Left cardiac atrium (tissue), 4 donors: ENCODE data around the gene HES4. TPM values are rescaled to one million over a fixed set of nuclear protein-coding genes. Genes with fewer than 3 reads are reported as not detected.
"Not testable (repeated sequence)": the region's sequence is repeated elsewhere in the genome, so short reads cannot be mapped to it uniquely, and the experiment has no call there.

Experiments used
- ATAC-seq, 2 donors: fragments of 200-7000 bp; cut with Tn5 transposase; one replicate each; pipeline ENCODE4 v1.9.1; 2020; ENCODE audit warnings: mild to moderate bottlenecking in 2 of 2, moderate library complexity in 2 of 2
- DNase-seq: peaks from one replicate; pipeline ENCODE4 v3.0.0-alpha.2; 2020
- intact Hi-C, 2 donors: fragments of 100-400 bp; cut with DNase I; formaldehyde crosslinking; loops; one replicate each; pipeline versions ENCODE4 v1.14.1 to v1.15.1; 2022 to 2023
- total RNA-seq, 2 donors: library from RNA; stranded (reverse); fragmentation: NEBNext Ultra II Directional; extraction: Animal tissue kit (Norgen Biotek cat#: 25700); gene quantifications; one replicate each; pipeline ENCODE4 v1.2.1, GENCODE V29; 2021
- donor health status: DM: no; HTN: yes; CAD: no.
- donor health status: DM: no; HTN: yes; CAD: no; lungs with severe emphysema.
- donor health status: DM: yes; HTN: yes; CAD: no.
- donor health status: Dilated cardiomyopathy.

HES4 gene
- total RNA-seq, 2 donors from 2014 or later, result 42.1 to 68.3 TPM

- no peak for ATAC-seq
- DNase-seq, result no peak
- intact Hi-C loops, result no loop called here
These were observed 34.5 kb upstream of the HES4 start for GRCh38 chr1:1034439-1034781.

GRCh38 chr1:1033731-1034438 is 34.0 kb upstream of the HES4 start:
- intact Hi-C loops, result no loop called here
- ATAC-seq (peak; percentile 7 to 32), DNase-seq (no peak)

- intact Hi-C loops, result no loop called here
These were observed 33.2 kb upstream of the HES4 start for GRCh38 chr1:1033009-1033587.

DNA sequence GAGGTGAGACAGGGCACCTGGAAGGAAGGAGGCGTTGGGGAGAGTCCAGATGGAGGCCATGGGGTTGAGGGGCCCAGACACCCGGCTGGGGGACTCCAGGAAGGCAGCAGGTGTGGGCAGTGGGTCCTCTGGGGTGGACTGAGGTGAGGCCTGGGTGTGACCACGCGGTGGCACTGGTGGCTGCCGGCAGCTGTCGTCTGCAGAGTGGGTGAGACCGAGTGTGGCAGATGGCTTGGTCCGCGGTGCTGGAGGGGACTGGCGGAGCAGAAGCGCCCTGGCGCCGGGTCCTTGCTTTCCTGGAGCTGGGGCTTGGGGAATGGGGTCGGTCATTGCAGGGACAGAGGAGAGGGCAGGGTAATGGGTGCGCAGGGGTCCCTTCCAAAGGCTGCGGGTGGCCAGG is 32.5 kb upstream of the HES4 start:
- intact Hi-C loops, result no loop called here
- DNase-seq (no peak), ATAC-seq (peak; percentile 34 to 51)

More at GRCh38 chr1:1033009-1033587, 33.2 kb upstream of the HES4 start:
- DNase-seq (peak; percentile 86), ATAC-seq (peak; percentile 88 to 91)

- intact Hi-C loops, result no loop called here
- DNase-seq (no peak), ATAC-seq (no peak)
These were observed 31.9 kb upstream of the HES4 start for GRCh38 chr1:1031659-1032235.

GRCh38 chr1:1030867-1031658 is 31.2 kb upstream of the HES4 start:
- intact Hi-C loops, result not testable (repeated sequence)

GRCh38 chr1:1027791-1028190 is 27.9 kb upstream of the HES4 start:
- DNase-seq, result no peak
- ATAC-seq, result no peak
- intact Hi-C loops, result no loop called here

More at GRCh38 chr1:1030867-1031658, 31.2 kb upstream of the HES4 start:
- not testable (repeated sequence) for ATAC-seq, DNase-seq

- DNase-seq (no peak), ATAC-seq (no peak)
- intact Hi-C loops, result no loop called here
These were observed 26.9 kb upstream of the HES4 start for GRCh38 chr1:1026599-1027413.

GRCh38 chr1:1025730-1026129 is 25.8 kb upstream of the HES4 start:
- ATAC-seq, result no peak
- DNase-seq, result no peak
- intact Hi-C loops, result no loop called here

DNA sequence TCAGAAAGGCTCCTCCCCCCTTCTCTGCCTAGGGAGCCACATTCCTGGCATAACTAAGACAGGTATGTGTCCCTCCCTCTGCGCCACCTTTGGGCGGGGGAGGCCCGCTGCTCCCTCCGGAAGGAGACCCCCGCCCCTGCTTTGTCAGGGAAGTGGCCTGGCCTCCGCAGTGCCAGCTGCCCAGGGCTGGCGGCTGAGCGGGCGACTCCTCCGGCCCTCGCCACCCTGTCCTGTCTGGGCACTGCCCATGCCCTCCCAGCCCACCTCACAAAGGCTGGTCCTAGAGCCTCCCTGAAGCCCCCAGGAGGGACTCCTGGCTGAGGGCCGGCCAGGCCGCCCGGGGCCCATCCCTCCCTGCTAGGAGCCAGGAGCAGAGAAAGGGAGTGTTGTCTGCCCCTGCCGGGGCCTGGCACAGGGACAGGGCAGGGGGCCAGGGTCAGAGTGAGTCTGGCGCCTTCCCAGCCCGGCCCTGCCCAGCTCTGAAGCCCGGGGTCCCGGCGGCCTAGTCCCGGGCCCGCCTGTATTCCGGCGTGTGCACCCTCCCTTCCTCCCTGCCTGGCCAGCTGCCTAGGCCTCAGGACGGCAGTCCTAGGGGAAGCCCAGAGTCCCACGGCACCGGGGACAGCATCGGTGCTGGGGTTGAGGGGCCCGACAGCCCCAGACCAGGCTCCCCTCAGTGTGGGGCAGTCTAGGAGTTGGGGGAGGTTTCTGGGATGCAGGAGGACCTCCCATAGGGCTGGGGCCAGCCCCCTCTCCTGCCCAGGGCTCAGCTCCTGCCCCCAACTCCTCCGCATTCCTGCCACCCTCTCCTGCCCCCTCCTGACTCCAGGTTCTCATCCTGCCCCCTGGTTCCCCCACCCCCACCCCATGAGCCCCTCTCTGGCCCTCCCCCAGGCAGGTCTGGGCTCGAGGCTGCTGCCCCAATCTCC is 25.1 kb upstream of the HES4 start:
- DNase-seq, result peak; percentile 50
- intact Hi-C loops, result no loop called here

GRCh38 chr1:1024149-1024770 is 24.4 kb upstream of the HES4 start:
- DNase-seq (no peak), ATAC-seq (no peak)
- intact Hi-C loops, result no loop called here

More for the DNA sequence above, 25.1 kb upstream of the HES4 start:
- ATAC-seq, result peak in 1 of 2 donors; percentile 22

DNA sequence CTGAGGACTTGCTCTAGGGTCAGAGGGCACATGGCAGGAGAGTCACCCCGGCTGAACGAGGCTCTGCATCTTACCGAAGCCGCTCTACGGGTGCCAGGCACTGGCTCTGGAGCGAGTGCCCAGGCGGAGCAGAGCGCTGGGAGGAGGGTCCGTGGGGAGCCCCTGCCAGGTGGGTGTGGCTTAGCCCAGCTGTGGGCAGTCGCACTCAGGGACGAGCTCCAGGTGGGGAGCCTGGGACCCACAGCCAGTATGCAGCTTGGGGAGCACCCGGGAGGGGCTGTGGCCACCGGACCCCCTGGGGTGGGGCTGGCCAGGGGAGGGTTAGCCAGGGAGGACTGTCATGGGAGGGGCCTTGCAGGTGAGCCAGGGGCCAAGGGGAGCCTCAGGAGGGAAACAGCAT is 23.8 kb upstream of the HES4 start:
- intact Hi-C loops, result no loop called here
- DNase-seq, result no peak
- ATAC-seq, result no peak

- ATAC-seq (no peak), DNase-seq (no peak)
- intact Hi-C loops, result no loop called here
These were observed 22.6 kb upstream of the HES4 start for GRCh38 chr1:1022302-1023009.

DNA sequence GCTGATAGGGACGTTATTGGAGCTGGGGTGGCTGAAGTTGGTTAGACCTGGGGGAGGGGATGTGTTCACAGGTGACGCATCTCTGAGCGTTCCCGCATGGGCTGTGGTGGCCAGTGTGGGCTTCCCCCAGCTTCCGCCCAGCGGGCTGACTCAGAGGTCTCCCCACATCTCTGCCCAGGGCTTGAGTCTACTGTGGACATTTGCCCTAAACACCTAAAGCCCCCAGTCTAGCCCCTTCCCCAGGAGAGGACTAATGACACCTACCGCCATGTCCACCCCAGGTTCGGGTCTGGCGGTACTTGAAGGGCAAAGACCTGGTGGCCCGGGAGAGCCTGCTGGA is 22.0 kb upstream of the HES4 start:
- intact Hi-C loops, result no loop called here
- ATAC-seq (no peak), DNase-seq (no peak)

DNA sequence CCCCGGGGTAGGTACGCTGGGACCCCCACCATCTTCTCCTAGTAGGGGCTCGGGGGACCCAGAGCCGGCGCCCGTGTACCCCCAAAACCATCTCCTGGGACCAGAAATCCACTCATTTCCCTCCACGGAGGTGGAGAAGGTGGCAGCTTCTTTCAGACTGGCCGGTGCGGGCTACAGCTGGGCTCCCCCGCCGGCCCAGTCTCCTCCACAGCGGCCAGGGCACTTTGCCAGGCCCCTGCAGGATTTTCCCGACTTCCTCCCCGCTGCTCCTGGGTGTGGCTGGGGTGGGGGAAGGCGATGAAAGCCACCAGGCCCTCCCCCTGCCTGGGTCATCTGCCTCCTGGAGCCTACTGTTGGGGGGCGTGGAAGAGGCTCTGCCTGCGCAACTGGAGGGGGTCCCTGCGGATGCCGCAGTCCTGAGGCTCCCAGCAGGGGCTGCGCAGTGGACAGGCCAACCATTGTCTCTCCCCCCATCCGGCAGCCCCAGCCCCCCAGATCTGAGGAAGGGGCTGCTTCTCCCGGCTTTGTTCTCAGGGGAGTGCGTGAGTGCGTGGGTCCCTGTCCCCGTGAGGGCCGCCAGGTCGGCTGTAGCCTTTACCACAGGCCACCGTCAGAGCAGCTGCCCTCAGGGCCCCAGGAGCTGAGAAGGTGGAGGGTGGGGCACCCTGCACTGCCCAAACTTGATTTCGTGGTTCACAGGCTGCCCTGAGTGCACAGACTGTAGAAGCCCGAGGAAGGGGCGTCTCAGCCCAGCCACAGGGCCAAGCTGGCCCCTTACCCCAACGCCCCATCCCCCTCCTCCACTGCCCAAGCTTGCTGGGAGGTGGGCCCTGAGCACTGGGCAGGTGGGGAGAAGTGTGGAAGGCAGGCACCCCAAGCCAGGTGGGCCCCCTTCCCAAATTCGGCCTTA is 21.4 kb upstream of the HES4 start:
- DNase-seq, result peak; percentile 81
- peak; percentile 23 to 37 for ATAC-seq
- intact Hi-C loops, result no loop called here

GRCh38 chr1:1020415-1021009 is 20.6 kb upstream of the HES4 start:
- intact Hi-C loops, result no loop called here
- ATAC-seq, result peak; percentile 5 to 10
- no peak for DNase-seq
